Upper lobe of left lung (tissue), 4 donors: Measurements from ENCODE around the gene ANO6.

Source experiments
- CTCF ChIP-seq, 6 experiments: fragments of 450-650 bp in 4 of 6; fragments of 200-600 bp in 2 of 6; sonication (generic) in 2 of 6; IDR thresholded peaks; one replicate each; pipeline ENCODE4 v1.5.1; 2016 to 2019; ENCODE audit warnings: antibody characterized with exemption in 6 of 6
- EP300 ChIP-seq, 4 donors: sonication (generic); formaldehyde crosslinking; IDR thresholded peaks; one replicate each; pipeline ENCODE4 v1.5.1; 2017; ENCODE audit warnings: antibody characterized with exemption in 4 of 4, control low read depth in 2 of 4
- POLR2A ChIP-seq, 4 donors: fragments of 450-650 bp; IDR thresholded peaks; one replicate each; pipeline ENCODE4 v1.5.1; 2016 to 2017; ENCODE audit warnings: antibody characterized with exemption in 4 of 4, mild to moderate bottlenecking in 2 of 4
- POLR2AphosphoS5 ChIP-seq, 2 donors: sonication (generic); formaldehyde crosslinking; IDR thresholded peaks; one replicate each; pipeline ENCODE4 v1.5.1; 2017; ENCODE audit warnings: antibody characterized with exemption in 2 of 2

- peak in 1 of 4 donors; percentile 26 for TF ChIP-seq POLR2A (IDR thresholded peaks at IDR 0.05)
- TF ChIP-seq CTCF (IDR thresholded peaks at IDR 0.05), result peak; percentile 18 to 47 (median 34)
- TF ChIP-seq EP300 (IDR thresholded peaks at IDR 0.05), result no peak
- no peak for TF ChIP-seq POLR2AphosphoS5 (IDR thresholded peaks at IDR 0.05)
Measured at GRCh38 chr12:45216230-45216982, 511 bp downstream of the ANO6 start.
